Chondrocyte (in vitro differentiated cells): ENCODE data around the gene CXCL12. TPM values are rescaled to one million over a fixed set of nuclear protein-coding genes. Genes with fewer than 3 reads are reported as not detected.

Experiments used
- DNase-seq: peaks from one replicate; pipeline ENCODE4 v3.0.0; 2021; ENCODE audit warnings: mixed read lengths, low spot score
- H3K27ac Mint-ChIP-seq: one replicate; pipeline ENCODE4 v1.8.0; 2021; ENCODE audit warnings: mild to moderate bottlenecking, moderate library complexity, mixed read lengths; ENCODE audit not compliant: unreplicated experiment
- H3K27me3 Mint-ChIP-seq: 2 replicates; pipeline ENCODE4 v1.8.0; 2021; ENCODE audit warnings: low read depth, mixed read lengths
- H3K36me3 Mint-ChIP-seq: 2 replicates; pipeline ENCODE4 v1.8.0; 2021; ENCODE audit warnings: low read depth, mixed read lengths
- H3K4me1 Mint-ChIP-seq: 2 replicates; pipeline ENCODE4 v1.8.0; 2021; ENCODE audit warnings: low read depth, mild to moderate bottlenecking, mixed read lengths
- H3K4me3 Mint-ChIP-seq: one replicate; pipeline ENCODE4 v1.8.0; 2021; ENCODE audit warnings: mild to moderate bottlenecking, moderate library complexity, mixed read lengths; ENCODE audit not compliant: unreplicated experiment
- H3K9me3 Mint-ChIP-seq: 2 replicates; pipeline ENCODE4 v1.8.0; 2021; ENCODE audit warnings: low read depth, mixed read lengths
- total RNA-seq: library from RNA; stranded (reverse); gene quantifications from 3 replicates; pipeline ENCODE4 v1.2.1, GENCODE V29; 2021
- TF ChIP-seq, protein P1 (sequence below): fragments of 200-600 bp; sonication (generic); IDR thresholded peaks from 2 replicates; pipeline ENCODE4 v1.5.0; 2021; ENCODE audit warnings: antibody characterized with exemption, mild to moderate bottlenecking, moderate library complexity

Gene CXCL12
- total RNA-seq, 1 donor from 2014 or later: 65.5 TPM

DNA sequence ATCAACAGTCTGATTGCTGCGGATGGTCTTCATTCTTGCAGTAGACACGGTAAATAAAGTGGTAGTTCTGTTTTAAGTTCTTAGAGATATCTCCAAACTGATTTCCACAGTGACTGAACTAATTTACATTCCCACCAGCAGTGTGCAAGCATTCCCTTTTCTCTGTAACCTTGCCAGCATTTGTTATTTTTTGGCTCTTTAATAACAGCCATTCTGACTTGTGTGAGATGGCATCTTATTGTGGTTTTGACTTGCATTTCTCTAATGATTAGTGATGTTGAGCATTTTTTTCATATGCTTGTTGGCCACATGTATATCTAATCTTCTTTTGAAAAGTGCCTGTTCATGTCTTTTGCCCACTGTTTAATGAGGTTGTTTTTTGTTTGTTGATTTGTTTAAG, 30.2 kb upstream of the CXCL12 start:
- TF ChIP-seq, protein P1, sequence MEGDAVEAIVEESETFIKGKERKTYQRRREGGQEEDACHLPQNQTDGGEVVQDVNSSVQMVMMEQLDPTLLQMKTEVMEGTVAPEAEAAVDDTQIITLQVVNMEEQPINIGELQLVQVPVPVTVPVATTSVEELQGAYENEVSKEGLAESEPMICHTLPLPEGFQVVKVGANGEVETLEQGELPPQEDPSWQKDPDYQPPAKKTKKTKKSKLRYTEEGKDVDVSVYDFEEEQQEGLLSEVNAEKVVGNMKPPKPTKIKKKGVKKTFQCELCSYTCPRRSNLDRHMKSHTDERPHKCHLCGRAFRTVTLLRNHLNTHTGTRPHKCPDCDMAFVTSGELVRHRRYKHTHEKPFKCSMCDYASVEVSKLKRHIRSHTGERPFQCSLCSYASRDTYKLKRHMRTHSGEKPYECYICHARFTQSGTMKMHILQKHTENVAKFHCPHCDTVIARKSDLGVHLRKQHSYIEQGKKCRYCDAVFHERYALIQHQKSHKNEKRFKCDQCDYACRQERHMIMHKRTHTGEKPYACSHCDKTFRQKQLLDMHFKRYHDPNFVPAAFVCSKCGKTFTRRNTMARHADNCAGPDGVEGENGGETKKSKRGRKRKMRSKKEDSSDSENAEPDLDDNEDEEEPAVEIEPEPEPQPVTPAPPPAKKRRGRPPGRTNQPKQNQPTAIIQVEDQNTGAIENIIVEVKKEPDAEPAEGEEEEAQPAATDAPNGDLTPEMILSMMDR: no peak
- Mint-ChIP-seq H3K27ac (no peak overlapping the region), H3K9me3 (peaks cover 28% of the 10 kb centered on the region), H3K36me3 (peaks cover 3% of the 10 kb centered on the region), H3K4me3 (no peak overlapping the region), H3K4me1 (peaks cover 7% of the 10 kb centered on the region), H3K27me3 (no peaks in the 10 kb centered on the region)
- DNase-seq: no peak

DNA sequence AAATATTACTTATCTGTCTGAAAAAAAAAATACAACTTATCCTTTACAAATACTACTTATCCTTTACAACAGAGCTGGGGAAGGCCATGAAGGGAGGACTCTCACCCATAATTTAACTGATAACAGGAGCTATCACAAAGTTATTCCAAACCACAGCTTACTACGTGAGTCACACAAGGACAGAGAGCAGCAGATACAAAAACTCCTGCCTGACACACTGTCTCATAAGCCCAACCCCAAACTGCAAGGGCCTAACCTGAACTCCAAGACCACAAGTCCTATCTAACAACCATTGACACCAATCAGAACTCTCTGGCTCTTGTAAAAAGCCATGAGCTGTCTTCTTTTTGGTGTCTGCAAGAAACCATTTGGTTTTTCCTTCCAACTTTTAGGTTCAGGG, 28.5 kb upstream of the CXCL12 start:
- H3K36me3 Mint-ChIP-seq: peaks cover 3% of the 10 kb centered on the region
- H3K4me1 Mint-ChIP-seq: peaks cover 7% of the 10 kb centered on the region
- H3K9me3 Mint-ChIP-seq: peaks cover 31% of the 10 kb centered on the region
- no peak overlapping the region for H3K27ac Mint-ChIP-seq
- TF ChIP-seq, protein P1: no peak
- DNase-seq: no peak
- no peak overlapping the region for H3K4me3 Mint-ChIP-seq
- H3K27me3 Mint-ChIP-seq: peaks cover 2% of the 10 kb centered on the region

DNA sequence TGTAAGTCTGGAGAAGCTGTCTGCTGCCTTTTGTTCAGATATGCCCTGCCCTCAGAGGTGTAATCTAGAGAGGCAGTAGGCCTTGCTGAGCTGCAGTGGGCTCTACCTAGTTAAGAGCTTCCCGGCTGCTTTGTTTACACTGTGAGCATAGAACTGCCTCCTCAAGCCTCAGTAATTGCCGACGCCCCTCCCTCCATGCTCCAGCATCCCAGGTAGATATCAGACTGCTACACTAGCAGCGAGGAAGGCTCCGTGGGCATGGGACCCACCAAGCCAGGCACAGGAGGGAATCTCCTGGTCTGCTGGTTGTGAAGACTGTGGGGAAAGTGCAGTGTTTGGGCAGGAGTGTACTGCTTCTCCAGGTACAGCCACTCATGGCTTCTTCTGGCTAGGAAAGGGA, 26.4 kb upstream of the CXCL12 start:
- no peak for DNase-seq
- no peak overlapping the region for H3K4me3 Mint-ChIP-seq
- peaks cover 3% of the 10 kb centered on the region for H3K4me1 Mint-ChIP-seq
- H3K27me3 Mint-ChIP-seq: peaks cover 2% of the 10 kb centered on the region
- peaks cover 43% of the 10 kb centered on the region for H3K9me3 Mint-ChIP-seq
- peaks cover 5% of the 10 kb centered on the region for H3K36me3 Mint-ChIP-seq
- TF ChIP-seq, protein P1: no peak
- no peak overlapping the region for H3K27ac Mint-ChIP-seq

DNA sequence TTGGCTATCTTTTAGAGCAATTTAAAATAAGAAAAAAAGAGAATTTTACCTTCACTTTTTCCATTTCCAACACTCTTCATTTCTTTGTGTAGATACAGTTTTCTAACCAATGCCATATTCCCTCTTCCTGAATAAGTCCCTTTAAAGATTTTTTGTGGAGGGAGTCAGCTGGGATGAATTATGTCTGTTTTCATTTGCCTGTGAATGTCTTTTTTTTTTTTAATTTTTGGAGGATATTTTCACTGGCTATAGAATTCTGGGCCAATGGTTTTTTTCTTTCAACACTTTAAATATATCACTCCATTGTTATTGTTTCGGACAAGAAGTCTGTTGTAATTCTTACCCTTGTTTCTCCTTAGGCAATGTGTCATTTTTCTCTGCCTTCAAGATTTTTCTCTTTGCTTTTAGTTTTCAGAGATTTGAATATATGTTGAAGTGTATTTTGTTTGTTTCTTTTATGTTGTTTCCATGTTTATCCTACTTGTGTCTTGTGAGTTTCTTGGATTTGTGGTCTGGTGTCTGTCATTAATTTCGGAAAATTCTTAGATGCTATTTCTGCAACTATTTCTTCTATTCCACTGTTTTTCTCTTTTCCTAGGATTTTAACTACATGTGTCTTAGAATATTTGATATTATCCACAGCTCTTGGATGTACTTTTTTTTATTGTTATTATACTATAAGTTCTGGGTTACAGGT, 20.0 kb upstream of the CXCL12 start:
- H3K27me3 Mint-ChIP-seq: peaks cover 6% of the 10 kb centered on the region
- no peak overlapping the region for H3K27ac Mint-ChIP-seq
- H3K4me3 Mint-ChIP-seq: no peak overlapping the region

DNA sequence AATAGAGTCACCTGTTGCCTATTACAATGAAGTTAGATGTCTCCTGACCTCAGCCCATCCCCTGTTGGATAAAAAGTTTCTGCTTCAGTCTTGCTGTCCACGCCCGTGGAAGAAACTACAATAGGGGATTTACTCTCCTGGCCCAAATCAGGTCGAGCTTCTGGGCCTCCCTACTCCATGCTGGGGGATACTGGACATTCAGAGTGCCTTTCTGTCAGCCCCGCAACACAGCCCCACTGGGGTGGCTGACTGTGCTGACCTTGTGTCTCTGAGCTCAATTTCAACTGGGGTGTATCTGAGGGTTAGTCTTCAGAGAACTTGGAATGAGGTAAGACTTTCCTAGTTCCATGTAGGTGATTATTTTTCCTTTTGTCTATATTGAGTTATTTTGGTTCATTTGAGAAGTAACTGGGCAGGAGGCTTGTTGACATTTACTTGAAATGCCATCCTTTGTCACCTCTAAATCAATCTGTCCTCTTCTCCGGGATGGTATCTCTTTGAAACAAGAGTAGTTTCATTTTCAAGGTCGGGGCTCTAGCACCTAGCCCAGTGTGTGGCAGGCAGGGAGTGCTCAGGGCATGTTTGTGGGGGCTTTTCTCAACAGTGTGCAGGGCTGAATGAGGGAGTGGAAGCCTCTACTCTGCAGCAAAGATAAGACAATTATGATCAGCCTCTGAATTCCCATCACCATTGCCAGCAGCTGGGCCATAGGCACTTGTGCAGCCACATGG, 17.7 kb upstream of the CXCL12 start:
- TF ChIP-seq, protein P1: no peak
- H3K9me3 Mint-ChIP-seq: peaks cover 18% of the 10 kb centered on the region
- peaks cover 5% of the 10 kb centered on the region for H3K36me3 Mint-ChIP-seq
- peaks cover 17% of the 10 kb centered on the region for H3K27me3 Mint-ChIP-seq
- H3K4me1 Mint-ChIP-seq: no peaks in the 10 kb centered on the region
- DNase-seq: no peak
- no peak overlapping the region for H3K4me3 Mint-ChIP-seq
- no peak overlapping the region for H3K27ac Mint-ChIP-seq

More for the DNA sequence above, 20.0 kb upstream of the CXCL12 start:
- DNase-seq: no peak
- H3K36me3 Mint-ChIP-seq: peaks cover 5% of the 10 kb centered on the region
- no peaks in the 10 kb centered on the region for H3K4me1 Mint-ChIP-seq
- peaks cover 19% of the 10 kb centered on the region for H3K9me3 Mint-ChIP-seq
- TF ChIP-seq, protein P1: no peak
